Measurements from ENCODE around the gene UPF1.

The UPF1 gene

DNA sequence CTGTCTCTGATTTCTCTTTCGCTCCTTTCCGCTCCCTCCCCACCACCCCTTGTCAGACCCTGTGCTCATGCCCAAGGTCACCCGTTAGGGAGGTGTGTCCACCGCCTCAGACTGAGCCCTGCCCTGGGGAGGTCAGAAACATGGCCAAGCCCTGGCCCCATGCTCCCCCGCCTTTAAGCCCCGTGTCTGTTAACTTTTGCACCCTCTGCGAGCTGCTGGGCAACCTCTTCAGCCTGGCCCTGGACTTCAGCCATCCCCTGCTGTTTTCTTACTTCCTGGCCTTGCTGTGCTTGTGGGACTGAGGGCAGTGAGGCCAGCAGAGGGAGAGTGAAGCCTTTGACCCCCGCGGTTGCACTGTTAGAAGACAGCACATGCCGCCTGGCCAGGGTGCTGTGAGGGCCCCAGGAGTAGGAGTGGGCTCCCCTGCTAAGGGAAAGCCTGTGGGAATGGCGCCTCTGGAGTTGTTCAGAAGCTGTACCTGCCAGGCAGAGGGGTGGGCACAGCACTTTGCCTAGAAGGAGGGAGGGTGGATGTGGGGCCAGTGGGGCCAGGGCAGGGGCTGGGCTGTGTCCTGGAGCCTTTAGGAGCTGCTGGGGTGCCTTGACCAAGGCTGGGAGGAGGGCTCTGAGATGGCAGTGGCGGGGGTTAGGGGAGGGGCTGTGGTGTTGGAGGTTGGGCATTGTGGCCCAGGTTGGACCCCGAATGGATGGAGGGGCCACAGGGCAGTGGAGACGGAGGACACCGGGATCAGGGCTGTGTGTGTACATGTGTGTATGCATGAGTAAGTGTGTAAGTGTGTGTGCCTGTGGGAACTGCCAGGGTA lies 7.9 kb downstream of the UPF1 start:
- no peak for DNase-seq
- no peaks in the 10 kb centered on the region for H3K27me3 Mint-ChIP-seq
- H3K4me1 Mint-ChIP-seq = peaks cover 60 to 94% of the 10 kb centered on the region in 2 donors
- peak overlapping the region; percentile 87 for H3K27ac Mint-ChIP-seq
- H3K9me3 Mint-ChIP-seq = no peaks in the 10 kb centered on the region
- no peak overlapping the region for H3K4me3 Mint-ChIP-seq
- no peak for ATAC-seq (replicated peaks)
- peaks cover 33 to 52% of the 10 kb centered on the region in 2 donors for H3K36me3 Mint-ChIP-seq

DNA sequence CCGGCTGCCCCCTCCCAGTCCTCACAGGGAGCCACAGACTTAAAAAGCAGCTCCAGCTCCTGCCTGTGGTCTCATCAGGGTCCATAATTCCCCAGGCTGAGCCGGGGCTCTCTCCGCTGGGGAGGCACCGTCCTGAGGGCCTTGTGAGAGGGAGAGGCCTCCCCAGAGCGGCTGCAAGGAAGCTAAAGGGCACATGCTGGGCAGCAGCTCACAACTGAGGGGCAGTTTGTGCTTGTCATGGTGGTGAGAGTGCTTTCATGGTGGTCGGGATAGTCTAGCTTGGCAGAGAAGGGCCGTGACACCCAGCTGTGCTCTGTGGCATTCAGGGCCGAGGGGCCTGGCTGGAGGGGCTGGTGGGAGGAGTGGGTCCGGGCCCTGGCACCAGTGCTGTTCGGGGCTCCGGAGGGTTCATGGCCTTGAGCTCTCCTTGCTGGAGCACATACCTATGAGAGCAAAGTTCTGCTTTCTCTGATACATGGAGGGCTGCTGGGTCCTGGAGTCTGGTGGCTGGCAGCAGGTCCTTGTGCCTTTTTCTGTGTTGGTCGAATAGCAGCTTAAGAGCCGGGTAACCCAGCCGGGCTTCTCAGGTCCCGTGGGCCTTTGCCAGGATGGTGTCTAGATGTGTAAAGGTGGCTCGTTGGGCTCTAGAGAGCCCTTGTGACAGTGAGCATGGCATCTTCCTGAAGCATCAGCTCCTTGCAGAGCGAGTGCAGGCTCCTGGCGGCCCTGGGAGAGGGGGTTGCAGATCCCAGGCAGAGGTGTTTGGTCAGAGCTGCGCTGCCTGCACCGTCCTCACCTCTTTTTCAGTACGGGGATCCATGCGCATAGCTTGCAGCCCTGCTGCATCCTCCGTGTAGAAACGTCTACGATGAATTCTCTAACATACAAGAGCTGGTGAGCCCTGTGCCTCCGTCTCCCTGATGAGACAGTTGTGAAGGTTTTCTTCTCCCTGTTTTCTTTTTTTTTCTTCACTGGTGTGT lies 8.8 kb downstream of the UPF1 start:
- peaks cover 62 to 93% of the 10 kb centered on the region in 2 donors for H3K4me1 Mint-ChIP-seq
- H3K36me3 Mint-ChIP-seq = peaks cover 27 to 48% of the 10 kb centered on the region in 2 donors
- DNase-seq (no peak), ATAC-seq (replicated peaks) (no peak)
- no peak overlapping the region for H3K4me3 Mint-ChIP-seq
- no peaks in the 10 kb centered on the region for H3K27me3 Mint-ChIP-seq
- H3K9me3 Mint-ChIP-seq = no peaks in the 10 kb centered on the region
- H3K27ac Mint-ChIP-seq = peak overlapping the region; percentile 87

DNA sequence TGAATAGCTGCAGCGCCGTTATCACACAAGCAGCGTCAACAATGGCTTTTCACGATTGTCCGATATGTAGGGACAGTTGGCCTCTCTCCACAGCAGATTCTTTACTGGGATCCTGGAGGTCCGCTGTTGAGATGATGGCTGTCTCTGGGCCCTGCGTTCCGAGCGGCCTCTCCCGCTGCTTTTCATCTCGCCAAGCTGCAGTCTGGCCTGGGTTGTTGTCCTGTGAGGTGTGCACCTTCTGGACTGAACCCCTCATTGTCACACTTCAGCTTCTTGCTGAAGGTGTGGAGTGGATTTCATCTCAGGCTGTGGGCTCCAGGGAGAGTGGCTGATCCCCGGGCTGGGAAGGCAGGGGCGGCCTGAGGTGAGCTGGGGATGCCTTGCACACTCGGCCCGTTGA lies 9.6 kb downstream of the UPF1 start:
- Mint-ChIP-seq H3K27me3 (no peaks in the 10 kb centered on the region), H3K27ac (peak overlapping the region; percentile 37), H3K36me3 (peaks cover 21 to 51% of the 10 kb centered on the region in 2 donors), H3K4me1 (peaks cover 68 to 93% of the 10 kb centered on the region in 2 donors), H3K4me3 (no peak overlapping the region), H3K9me3 (no peaks in the 10 kb centered on the region)
- DNase-seq = no peak
- ATAC-seq (replicated peaks) = no peak

DNA sequence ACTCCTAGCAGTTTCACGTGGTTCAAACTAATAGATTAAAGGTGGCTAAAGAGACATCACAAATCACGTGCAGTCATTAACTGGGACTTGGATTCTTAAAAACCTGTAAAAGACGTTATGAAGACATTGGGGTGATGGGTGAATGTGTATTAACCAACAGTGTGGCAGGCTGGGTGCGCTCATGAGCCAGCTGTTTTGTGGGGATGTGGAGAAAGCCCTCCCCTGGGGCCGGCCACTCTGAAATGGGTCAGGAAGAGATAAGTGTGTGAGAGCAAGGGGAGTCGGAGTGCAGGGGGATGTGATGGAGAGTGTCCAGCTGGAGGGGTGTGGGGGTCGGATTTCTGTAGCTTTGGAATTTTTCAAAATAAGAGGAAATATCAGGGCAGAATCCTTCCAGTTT lies 10.4 kb downstream of the UPF1 start:
- H3K9me3 Mint-ChIP-seq = no peaks in the 10 kb centered on the region
- H3K27me3 Mint-ChIP-seq = no peaks in the 10 kb centered on the region
- H3K4me1 Mint-ChIP-seq = peaks cover 72 to 96% of the 10 kb centered on the region in 2 donors
- DNase-seq = no peak
- ATAC-seq (replicated peaks) = no peak
- peak overlapping the region in 1 of 2 donors; percentile 52 for H3K4me3 Mint-ChIP-seq
- H3K36me3 Mint-ChIP-seq = peaks cover 20 to 52% of the 10 kb centered on the region in 2 donors
- no peak overlapping the region for H3K27ac Mint-ChIP-seq

DNA sequence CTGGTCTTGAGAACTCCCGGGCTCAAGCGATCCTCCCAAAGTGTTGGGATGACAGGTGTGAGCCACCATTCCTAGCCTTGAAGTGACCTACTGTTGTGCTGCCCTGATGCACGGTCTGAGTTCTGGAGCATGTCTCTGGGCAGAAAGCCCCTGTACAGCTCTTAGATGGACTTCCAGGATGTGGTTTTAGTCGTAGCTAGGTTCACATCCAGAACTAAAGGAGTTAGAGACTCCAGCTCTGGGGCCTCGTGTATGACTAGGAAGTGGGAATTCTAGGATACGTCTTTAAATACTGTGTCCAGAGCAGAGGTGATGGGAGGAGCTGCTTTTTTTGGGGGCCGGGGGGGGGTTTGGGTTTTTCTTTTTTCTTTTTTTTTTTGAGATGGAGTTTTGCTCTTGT lies 12.2 kb downstream of the UPF1 start:
- H3K4me3 Mint-ChIP-seq = no peak overlapping the region
- H3K27me3 Mint-ChIP-seq = no peaks in the 10 kb centered on the region
- H3K27ac Mint-ChIP-seq = peak overlapping the region; percentile 80
- no peak for DNase-seq
- H3K4me1 Mint-ChIP-seq = peaks cover 72 to 96% of the 10 kb centered on the region in 2 donors
- H3K9me3 Mint-ChIP-seq = no peaks in the 10 kb centered on the region
- no peak for ATAC-seq (replicated peaks)
- peaks cover 24 to 48% of the 10 kb centered on the region in 2 donors for H3K36me3 Mint-ChIP-seq

DNA sequence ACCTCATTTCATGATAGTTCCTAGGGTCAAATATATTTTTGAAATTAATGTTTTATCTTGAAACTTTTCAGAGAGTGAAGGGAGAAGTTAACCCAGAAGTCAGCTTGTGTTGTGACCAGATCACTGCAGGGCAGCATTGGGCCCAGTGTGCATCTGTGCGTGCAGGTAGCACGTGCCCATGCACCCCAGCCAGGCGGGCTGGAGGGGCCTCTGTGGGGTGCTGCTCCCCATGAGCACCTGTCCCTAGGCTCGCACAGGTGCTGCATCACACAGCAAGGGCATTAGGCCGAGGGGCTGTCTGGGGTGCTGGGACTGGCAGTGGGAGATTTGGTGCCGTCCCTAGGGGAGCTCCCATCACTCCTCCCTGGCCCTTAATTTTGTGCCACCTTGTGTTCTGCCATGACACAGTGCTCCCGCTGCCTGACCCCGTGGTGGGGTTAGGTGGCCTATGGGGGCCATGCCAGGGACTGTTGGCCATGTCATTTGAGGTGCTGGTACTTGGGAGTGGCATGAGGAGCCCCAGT lies 13.1 kb downstream of the UPF1 start:
- Mint-ChIP-seq H3K4me1 (peaks cover 73 to 96% of the 10 kb centered on the region in 2 donors), H3K27me3 (no peaks in the 10 kb centered on the region), H3K36me3 (peaks cover 29 to 52% of the 10 kb centered on the region in 2 donors), H3K27ac (peak overlapping the region; percentile 1), H3K4me3 (no peak overlapping the region), H3K9me3 (no peaks in the 10 kb centered on the region)
- ATAC-seq (replicated peaks) (no peak), DNase-seq (no peak)

DNA sequence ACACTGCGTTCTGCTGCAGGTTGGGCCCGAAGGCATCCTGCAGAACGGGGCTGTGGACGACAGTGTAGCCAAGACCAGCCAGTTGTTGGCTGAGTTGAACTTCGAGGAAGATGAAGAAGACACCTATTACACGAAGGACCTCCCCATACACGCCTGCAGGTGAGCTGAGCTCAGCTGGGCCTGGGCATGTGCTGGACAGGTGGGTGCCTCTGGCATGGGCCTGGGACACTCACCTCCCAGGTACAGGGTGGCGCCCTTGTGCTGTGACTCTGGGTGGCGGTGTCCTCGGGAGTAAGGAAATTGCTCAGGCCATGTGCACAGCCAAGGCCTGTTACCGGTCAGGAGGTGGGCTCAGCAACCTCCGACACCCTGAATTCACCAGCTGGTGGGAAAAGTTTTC lies 14.2 kb downstream of the UPF1 start:
- H3K9me3 Mint-ChIP-seq = no peaks in the 10 kb centered on the region
- no peak overlapping the region for H3K4me3 Mint-ChIP-seq
- H3K27ac Mint-ChIP-seq = peak overlapping the region; percentile 42
- DNase-seq (no peak), ATAC-seq (replicated peaks) (no peak)
- peaks cover 35 to 55% of the 10 kb centered on the region in 2 donors for H3K36me3 Mint-ChIP-seq
- H3K27me3 Mint-ChIP-seq = no peaks in the 10 kb centered on the region
- peaks cover 67 to 92% of the 10 kb centered on the region in 2 donors for H3K4me1 Mint-ChIP-seq

DNA sequence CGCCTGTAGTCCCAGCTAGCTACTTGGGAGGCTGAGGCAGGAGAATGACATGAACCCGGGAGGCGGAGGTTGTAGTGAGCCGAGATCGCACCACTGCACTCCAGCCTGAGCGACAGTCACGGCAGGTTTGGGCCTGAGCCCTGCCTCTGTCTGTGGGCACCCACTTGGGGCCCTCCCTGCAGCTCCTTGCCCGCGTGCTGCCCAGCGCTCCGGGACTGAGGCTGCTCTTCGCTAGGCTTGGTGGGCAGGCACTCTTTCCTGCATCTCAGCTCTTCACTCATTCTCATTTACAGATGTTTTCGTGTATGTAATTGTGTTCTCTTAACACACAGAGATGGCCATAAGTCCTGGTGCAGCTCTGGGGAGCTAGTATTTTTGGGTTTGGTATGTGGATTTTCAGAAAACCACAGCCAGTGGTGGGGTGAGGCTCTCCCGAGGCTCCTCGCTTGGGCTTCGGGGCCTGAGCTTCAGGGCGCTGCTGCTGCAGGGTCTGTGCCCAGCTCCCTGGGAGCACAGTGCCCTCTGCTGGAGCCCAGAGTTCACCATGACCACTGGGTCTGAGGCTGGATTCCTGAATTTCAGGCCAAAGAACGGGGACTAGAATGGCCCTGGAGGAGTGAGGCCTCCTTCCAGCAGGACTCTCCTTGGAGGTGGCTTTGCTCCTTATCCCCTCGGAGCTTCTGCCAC lies 15.2 kb downstream of the UPF1 start:
- H3K9me3 Mint-ChIP-seq = no peaks in the 10 kb centered on the region
- no peaks in the 10 kb centered on the region for H3K27me3 Mint-ChIP-seq
- no peak for DNase-seq
- peak overlapping the region; percentile 81 for H3K27ac Mint-ChIP-seq
- H3K36me3 Mint-ChIP-seq = peaks cover 34 to 55% of the 10 kb centered on the region in 2 donors
- peaks cover 59 to 82% of the 10 kb centered on the region in 2 donors for H3K4me1 Mint-ChIP-seq
- H3K4me3 Mint-ChIP-seq = peak overlapping the region in 1 of 2 donors; percentile 25
- ATAC-seq (replicated peaks) = peak; percentile 80 to 84

DNA sequence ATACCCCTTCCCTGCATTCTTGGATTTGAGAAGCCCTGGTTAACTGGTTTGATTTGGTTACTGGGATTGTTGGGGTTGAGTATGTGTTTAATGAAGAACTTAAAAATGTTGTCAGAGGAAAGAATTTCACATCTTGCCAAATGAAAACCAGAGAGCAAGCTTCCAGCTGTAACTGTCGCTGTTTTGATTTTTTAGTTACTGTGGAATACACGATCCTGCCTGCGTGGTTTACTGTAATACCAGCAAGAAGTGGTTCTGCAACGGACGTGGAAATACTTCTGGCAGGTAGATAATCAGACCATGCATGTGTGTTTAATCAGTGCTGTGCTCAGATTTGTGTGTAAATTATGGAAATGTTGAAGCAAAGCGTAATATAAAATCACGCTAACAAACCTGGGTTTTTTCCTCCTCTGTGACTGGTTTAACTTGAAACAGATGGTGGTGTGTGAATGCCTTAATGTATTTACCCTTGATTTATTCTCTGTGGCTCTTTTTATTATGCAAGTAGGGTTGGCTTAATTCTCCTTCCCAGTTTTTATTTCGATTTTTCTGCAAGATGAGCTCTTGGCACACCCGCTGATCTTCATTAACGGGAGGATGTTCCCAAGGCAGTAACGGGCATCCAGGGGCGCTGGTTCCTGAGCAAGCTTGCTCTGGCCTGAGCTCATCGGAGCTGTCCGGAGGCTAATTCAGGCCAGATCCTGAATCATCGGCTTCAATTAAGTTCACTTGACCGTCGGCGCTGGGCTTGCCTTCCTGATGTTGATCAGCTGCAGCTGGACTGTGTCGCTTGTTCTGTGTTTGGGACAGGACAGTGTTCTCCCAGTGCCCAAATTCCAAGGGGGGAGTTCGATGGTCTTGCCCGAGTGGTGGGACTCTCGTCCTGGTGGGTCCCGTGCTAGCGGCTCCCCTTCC lies 16.0 kb downstream of the UPF1 start:
- DNase-seq (no peak), ATAC-seq (replicated peaks) (no peak)
- H3K27me3 Mint-ChIP-seq = no peaks in the 10 kb centered on the region
- H3K36me3 Mint-ChIP-seq = peaks cover 33 to 56% of the 10 kb centered on the region in 2 donors
- peaks cover 56 to 76% of the 10 kb centered on the region in 2 donors for H3K4me1 Mint-ChIP-seq
- no peaks in the 10 kb centered on the region for H3K9me3 Mint-ChIP-seq
- peak overlapping the region; percentile 81 for H3K27ac Mint-ChIP-seq
- H3K4me3 Mint-ChIP-seq = peak overlapping the region in 1 of 2 donors; percentile 25

DNA sequence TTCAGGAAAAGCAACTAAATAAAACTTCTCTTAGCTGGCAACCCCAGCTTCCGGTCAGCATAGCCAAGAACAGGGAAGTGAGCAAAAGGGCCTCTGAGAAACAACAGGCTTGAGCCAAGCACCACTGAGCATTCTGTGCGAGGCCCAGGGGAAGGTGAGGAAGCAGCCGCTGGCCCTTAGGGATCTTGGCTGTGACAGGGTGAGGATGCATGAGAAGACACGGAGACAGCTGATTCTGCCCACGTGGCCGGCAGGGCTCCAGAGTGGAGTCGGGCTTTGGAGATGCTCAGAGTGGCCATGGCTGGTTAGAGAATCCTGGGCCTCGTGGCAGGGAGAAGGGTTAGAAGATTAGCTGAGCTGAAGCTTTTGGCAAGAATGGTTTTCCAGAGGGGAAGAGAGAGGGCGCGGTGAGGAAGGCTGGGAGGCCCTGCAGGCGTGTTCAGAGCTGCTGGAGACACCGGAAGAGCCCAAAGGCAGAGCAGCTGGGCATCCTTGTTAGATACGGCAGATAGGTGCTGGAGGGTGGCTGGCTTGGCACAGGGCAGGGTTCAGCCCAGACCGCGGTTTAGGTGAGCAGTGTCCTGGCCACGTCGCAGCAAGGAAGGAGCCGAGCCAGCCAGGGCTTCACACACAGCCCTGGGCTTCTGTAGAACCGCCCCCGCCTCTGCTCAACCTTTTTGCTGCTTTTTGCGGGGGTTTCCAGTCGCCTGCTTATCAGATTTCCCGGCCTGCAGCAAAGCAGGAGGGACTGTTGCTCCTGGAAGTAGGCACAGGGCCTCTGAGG lies 17.3 kb downstream of the UPF1 start:
- DNase-seq (no peak), ATAC-seq (replicated peaks) (peak; percentile 74 to 80)
- Mint-ChIP-seq H3K27me3 (no peaks in the 10 kb centered on the region), H3K36me3 (peaks cover 44 to 65% of the 10 kb centered on the region in 2 donors), H3K4me3 (peak overlapping the region; percentile 71 to 75), H3K4me1 (peaks cover 48 to 69% of the 10 kb centered on the region in 2 donors), H3K27ac (peak overlapping the region; percentile 97), H3K9me3 (no peaks in the 10 kb centered on the region)

DNA sequence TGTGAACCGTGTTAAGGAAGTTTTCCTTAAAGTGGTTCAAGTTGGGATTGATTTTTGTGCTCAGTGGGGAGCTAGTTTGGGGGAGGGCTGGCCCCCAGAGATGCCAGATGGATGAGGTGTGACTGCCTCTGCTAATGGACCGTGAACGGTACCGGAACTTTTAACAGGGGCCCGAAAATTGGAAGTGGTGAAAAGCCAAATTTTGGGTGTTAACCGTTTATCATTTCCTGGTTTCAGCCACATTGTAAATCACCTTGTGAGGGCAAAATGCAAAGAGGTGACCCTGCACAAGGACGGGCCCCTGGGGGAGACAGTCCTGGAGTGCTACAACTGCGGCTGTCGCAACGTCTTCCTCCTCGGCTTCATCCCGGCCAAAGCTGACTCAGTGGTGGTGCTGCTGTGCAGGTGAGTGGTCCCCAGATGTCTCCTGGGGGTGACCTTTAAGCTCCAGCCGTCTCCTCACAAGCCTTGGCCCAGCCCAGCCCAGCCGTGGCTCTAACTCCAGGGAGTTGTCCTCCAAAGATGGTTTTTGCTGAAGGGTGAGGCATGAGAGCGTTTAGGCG lies 18.2 kb downstream of the UPF1 start:
- Mint-ChIP-seq H3K27ac (peak overlapping the region; percentile 95), H3K9me3 (no peaks in the 10 kb centered on the region), H3K27me3 (no peaks in the 10 kb centered on the region), H3K4me1 (peaks cover 43 to 62% of the 10 kb centered on the region in 2 donors), H3K36me3 (peaks cover 49 to 72% of the 10 kb centered on the region in 2 donors), H3K4me3 (peak overlapping the region in 1 of 2 donors; percentile 62)
- DNase-seq (no peak), ATAC-seq (replicated peaks) (peak in 1 of 2 donors; percentile 37)
